Endometrium (tissue), 2 donors: ENCODE data around the gene NCKAP5.

Experiments used
- FAIRE-seq: peaks from 2 replicates; lab custom pipeline; 2012; peaks lifted over from hg19 to GRCh38; lab: Jason Lieb, UNC
- donor health status: control.
- donor health status: control.

The NCKAP5 gene

DNA sequence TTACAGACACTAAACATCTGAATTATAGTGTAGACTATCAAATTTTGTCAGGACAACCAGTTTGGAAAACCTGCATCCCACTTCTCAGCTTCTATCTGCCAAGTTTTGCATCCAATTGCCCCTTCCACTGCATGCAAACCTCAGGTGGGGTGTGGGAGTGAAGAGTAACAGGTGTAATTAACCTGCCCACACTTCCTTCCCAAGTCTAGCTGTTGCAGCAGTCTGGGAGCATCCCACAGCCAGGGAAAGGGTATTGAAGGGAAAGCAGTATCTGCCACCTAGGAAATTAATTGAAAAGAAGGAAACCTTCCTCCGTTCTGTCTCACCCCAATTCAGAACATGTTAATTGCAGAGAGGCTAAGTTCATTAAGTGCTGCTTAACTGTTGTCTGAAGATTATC, 189.9 kb downstream of the NCKAP5 start:
- FAIRE-seq: no peak

DNA sequence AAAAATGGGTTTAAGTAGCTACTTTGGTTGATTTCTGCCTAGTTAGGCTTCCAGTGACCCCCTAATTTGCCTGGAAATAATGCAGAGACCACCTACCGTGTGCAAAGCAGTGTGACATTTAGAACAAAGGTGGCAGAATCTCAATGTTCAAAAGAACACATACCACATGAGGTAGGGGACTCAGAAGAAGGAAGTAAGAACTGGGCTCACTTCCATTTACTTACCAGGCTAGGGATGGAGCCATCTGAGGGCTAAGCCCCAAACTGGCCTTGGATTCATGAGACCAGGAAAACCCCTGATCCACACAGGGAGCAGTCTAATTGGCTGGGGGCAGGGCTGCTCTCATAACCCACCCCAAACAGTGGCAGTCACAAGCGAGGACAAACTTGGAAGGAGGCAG, 190.7 kb downstream of the NCKAP5 start:
- FAIRE-seq: no peak

DNA sequence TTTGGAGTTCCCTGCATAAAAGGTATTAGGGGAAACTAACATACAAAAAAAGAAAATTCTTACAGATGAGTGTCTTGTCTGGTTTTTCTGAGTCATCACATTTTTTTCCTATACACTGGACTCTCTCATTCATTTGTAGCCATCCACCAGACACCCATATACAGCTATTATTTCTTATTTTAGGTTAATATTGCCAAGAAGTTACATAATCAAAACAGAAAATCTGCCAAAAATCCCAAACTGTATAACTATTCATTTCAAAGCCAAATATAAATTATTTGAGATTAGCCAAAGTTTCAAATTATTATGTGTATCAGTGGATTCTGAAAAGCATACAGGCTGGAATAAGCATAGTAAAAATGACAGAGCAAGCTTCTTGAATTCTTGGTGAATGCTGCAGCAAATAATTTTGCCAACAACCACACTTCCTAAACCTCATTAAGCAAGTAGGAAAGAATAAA, 191.2 kb downstream of the NCKAP5 start:
- no peak for FAIRE-seq

DNA sequence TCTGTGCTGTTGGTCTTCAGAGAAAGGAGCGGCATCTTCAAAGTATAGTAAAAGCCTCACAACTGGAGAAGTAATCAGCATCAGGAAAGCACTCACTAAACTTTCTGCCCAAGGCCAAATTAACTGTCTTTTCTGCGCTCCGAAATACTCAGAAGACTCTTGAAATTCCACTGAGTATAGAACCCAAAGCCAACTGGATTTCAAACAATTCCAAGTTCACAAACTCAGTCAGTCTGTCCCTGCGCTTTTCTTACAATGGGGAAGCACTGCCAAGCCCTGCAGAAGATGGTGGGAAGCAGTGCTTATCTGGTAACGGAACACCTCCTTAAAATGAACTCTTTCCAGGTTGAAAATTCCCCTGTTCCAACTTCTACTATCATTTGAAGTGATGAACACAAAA, 193.5 kb downstream of the NCKAP5 start:
- FAIRE-seq: no peak

DNA sequence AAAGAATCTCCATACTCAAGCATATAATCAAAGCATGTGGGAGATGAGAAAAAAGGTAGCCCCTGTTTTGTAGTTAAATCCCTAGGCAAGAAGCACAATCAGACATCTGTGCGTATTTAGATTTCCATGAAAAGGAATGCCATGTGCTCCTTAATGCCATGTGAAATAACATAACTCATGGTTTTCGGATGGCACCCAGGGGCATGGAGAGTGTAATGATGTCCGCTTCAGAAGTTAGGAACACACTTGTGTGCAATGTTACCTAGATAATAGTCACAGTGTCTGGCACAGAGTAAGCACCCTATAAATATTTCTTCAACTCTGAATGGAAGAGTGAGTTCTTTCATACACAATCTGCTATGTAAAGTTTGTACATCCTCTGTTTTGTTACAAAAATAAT, 197.0 kb downstream of the NCKAP5 start:
- FAIRE-seq: no peak

DNA sequence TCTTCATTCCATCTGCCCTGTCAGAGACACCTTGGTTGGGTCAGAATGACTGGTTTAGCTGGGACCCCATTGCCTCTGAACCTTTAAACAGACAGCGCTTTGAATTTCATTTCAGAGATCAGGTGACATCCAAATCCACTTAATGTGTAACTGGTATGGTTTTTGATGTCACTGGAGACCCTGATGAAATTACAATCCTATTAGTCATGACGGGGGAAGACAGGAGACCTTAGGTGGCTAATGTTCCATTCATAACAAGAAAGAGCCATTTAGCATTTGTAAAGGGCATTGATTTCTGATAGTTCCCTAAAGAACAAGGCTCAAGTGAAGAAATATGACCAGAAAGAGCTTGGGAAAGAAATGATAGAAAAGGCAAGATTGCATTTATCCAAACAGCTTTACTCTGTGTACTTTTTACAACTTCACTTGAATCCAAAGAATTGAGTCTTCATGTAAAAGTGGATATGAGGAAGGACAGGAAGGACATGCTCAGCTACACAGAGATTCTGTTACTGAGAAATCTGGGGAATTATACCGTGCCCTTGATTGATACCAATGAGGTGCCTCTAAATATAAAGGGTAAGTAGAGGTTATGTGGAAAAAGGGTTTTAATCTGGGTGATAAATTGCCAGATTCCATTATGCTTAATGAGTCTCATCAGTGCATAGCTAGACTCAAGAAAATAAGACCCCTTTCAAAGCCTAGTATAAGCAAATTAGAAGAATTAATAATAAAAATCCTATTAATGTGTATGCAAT, 198.2 kb downstream of the NCKAP5 start:
- FAIRE-seq: no peak

DNA sequence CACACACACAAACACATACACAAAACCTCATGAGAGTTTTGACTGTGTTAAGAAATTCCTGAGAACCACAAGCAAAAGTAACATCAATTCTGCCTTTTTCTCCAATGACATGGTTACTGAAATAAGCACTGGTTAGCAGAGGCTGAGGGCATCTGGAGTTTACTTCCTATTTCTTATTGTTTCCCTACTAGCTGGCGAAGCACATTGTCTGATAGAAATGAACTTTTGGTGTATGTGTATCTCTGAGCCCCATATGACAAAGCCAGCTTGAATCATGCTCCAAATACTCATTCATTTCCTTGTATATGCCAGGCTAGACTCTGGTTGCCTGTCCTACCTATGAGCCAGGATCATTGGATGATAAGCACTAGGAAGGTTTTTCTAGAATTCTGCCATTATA, 203.1 kb downstream of the NCKAP5 start:
- no peak for FAIRE-seq

DNA sequence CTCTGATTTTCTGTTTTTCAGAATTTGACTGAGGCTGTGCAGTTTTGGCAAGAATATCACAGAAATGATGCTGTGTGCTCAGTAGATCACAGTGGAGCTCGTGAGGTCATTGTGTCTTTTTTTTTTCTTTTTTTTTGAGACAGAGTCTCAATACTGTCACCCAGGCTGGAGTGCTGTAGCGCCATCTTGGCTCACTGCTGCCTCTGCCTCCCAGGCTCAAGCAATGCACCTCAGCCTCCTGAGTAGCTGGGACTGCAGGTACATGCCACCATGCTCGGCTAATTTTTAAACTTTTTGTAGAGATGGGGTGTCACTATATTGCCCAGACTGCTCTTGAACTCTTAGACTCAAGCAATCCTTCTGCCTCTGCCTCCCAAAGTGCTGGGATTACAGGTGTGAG, 203.6 kb downstream of the NCKAP5 start:
- no peak for FAIRE-seq

DNA sequence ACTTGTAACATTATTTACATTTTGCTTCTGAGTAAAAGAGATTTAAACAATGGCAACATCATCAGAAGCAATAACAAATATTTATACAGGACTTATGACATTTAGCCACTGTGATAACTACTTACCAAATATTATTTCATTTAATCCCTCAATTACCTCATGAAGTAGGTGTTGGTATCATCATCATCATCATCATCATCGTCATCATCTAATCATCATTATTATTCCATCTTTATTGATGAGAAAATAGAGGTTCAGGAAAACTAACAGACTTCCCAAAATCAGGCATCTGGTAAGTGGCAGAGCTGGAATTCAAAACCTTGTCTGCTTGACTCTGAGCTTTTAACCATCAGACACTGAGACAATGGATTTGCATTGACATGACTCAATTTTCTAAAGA, 204.4 kb downstream of the NCKAP5 start:
- FAIRE-seq: no peak

DNA sequence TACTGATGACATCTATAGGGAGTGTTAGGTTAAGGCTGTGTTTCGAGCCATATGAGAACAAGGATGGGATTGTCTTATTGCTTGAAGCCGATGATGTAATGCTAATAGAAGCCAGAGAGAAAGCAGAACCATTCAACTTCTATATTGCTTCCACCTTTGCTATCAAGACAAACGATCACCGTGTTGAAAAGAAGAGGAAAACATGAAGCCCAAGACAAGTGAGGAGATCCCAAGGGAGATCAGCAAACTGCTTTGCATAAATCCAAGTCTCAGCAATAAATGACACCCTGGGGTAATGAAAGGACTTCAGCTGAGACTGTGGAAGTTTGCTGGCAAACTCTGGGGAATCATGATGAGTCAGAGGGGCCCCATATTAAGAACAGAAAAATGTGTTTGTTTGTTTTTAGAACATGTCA, 206.2 kb downstream of the NCKAP5 start:
- no peak for FAIRE-seq

DNA sequence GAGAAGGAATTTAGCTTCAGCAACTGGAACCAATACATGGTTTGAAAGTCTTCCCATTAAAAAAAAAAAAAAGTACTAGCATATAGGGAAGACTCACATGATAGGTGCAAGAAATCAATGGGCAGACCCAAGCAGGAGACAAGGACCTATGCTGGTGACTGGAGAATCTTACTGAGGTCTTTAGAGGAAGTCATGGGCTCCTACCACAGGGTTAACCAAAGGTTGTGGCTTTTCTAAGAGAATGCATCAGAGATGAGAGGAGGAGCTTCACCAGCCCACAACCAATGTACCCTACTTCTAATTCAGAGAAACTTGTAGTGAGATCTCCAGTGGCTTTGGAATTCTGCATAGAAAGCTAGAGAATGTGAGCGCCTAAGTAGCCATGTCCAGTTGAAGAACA, 207.4 kb downstream of the NCKAP5 start:
- no peak for FAIRE-seq

DNA sequence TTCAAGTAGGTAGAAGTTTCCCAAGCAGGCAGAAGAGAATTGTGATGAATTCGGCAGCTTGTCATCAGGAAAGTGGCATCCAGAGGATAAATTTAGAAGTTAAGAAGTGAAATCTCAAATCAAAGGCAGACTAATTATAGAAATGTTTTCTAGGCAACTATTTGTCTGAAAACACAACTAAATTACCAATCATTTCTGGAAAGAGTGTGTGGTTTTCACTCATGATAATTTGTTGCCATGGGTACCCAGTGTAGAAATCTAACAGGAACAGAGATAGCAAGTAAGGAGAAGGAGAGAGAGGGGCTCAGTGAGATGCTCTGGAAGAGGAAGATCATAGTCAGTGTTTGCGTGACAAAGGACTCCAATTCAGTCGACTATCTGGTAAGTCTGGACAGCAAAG, 208.1 kb downstream of the NCKAP5 start:
- no peak for FAIRE-seq

DNA sequence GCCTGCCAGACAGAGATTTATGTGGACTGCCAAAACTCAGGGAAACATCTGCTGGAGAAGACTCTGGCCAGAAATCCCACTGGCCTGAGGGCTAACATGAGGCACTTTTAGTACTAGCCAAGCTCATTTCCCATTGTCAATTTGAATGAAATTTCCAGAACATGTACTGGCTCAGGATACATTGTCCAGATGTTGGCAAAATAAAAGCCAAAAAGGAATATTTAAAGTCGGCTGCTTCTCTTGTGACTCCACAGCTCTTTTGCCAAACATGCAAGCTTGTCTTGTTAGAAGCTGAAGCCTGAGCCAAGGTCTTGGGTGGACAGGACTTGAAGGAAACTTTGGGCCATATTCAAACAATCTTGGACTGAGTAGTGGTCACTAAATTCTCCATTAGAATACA, 215.5 kb downstream of the NCKAP5 start:
- FAIRE-seq: no peak

DNA sequence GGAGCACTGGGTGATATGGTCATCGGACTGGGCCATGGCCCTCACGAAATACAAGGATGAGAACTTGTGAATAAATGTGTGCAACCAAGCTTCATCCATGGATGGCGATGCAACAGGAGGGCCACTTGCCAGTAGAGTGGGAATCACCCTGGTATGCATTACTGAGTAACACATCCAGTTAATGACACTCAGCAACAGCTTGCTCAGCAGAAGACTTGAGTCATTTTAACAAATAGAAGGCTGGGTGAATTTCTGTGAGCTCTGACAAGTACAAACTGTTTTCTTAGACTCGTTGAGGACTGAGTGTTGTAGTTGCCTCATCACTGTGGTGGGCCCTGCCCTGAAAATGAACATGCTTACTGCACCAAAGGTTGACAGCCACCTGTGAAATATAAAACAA, 221.6 kb downstream of the NCKAP5 start:
- no peak for FAIRE-seq

DNA sequence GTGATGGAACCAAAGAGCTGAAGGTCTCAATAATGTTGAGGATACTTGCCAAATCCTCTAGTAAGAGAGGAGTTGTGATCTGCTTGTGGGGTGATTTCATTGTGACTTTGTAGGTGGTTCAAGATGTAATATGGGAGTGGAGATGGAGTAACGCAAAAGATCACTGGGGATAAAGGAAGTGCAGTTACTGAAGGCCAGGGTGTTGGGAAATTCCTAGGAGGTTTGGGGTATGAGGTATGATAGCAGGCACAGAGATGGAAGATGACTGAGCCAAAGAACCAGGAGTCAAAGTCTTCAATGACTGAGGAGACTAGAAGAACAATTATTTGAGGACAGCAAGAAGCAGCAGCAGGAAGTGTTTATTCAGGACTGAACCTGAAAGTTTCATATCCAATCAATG, 222.6 kb downstream of the NCKAP5 start:
- FAIRE-seq: no peak

DNA sequence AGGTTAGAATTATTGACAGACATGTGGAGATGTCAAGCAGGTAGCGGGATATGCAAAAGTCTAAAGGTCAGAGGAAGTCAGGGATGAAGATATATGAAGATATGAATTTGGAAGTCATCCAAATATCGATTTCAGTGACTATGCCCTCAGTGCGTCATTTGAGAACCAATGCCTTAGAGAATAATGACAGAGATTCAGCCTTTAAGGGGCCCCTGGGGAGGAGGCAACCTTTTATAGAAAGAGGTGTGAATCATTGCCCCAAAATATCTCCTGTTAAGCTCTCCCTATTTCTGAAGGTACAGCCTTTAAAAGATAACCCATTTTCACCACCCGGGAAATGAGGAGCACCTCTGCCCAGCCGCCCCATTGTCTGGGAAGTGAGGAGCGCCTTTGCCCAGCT, 223.4 kb downstream of the NCKAP5 start:
- no peak for FAIRE-seq

DNA sequence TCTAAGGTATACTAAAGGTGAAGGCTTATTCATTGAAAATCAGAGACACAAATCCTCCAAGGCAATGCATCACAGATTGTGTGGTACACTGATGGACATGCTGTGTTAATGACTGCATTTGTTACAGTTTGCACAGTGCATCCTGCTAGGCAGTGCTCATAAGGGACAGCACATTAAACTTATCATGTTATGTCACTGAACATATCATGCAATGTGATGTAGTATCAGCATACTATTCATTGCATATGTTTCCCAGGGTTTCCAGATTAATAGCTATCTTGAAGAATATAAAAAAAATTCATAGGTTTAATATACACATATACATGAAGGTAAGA, 225.3 kb downstream of the NCKAP5 start:
- no peak for FAIRE-seq

DNA sequence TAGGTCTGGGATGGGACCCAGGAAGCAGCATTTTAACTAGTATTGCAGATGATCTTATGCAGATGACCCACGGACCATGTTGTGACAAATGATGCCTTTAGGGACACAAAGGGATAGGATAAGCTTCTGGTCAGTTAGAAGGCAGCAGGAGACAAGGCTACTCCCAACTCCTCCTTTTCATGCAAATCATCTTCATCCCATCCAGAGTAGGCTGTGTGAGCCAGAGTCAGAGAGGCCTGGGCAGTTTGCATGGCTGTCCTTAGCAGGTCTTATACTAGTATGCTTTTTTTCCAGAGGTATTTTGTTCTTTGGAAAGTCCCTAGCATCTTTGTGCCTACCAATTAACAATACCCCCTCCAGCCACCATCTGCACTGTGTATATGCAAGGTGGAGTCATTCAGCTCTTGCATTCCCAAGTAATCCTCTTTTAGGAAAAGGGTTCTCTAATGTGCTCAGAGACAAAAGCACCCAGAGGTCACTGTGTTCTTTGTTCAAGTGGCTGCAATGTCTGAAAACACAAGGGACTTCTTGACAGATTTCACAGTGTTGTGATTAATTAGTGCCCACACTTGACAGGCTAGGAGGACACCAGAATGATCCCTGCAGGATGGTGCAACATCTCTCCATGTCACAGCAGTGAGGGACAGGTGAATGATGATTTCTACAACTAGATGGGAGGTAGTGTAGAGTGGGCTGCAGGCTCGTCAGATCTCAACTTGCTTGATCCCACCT, 225.8 kb downstream of the NCKAP5 start:
- no peak for FAIRE-seq

DNA sequence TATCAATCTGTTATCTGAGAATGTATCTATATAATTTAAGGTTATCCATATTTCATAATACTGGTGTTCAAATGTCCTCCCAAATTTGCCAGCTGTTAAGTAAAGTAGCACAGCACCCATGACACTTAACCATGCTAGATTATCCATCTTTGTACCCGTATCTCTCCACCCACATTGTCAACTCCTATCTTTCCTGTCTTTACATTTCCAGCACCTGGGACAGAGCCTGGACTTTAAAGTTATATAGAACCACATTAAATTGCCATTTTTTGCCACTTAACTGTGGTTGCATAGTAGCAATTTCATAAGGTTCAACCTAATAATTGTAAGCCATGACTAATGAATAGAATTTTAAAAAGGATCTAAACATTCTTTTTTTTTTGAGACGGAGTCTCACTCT, 226.7 kb downstream of the NCKAP5 start:
- no peak for FAIRE-seq

DNA sequence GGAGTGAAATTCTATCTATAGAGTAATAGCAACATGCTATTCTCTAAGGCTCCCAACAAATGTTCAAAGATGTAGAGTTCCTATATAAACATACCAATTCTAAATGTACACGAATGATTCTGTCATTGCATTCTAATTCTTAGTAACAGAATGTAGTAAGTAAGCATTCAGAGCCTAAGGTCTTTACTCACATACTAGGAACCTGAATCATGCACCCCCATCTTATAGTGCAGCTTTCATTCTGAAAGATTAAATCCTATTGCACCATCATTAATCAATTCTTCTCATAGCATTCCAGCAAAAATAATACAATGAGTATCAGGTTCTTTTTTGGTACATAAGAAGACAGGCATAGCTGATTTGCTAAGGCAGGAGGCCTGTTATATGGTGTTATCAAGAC, 230.0 kb downstream of the NCKAP5 start:
- FAIRE-seq: no peak

DNA sequence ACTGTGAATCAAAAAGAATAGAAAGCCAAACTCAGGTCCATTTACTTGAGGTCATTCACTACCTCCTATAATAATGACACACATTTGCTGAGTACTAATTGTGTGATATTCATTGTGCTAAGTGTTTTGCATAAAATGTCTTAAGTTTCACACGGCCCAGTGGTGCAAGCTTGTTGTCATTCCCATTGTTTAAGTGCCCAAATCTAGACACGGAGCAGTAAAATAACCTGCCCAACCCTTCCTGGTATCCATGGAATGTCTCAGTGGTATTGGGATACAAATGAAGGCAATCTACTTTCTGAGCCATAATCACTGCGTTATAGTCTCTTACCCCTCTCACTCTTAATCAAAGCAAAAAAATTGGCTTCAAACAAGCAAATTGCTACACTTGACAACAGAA, 233.3 kb downstream of the NCKAP5 start:
- FAIRE-seq: no peak

DNA sequence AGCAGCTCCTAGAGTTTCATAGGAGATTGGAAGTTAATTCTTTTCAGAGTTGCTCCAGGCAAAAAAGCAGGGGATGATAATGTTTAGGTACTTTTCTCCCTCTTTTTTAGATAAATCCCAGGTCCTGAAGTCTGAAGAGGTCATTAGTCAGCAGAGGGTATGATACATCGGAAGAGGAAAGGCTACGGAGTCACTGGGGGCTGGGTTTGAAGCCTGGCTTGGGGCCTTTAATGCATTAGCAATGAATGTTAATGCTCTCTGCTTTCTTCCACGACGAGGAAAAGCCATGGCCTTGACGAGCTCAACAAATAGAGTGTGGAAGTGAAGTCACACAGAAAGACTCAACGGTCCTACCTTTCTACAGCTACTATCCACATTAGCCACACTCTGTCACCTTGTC, 235.1 kb downstream of the NCKAP5 start:
- no peak for FAIRE-seq

DNA sequence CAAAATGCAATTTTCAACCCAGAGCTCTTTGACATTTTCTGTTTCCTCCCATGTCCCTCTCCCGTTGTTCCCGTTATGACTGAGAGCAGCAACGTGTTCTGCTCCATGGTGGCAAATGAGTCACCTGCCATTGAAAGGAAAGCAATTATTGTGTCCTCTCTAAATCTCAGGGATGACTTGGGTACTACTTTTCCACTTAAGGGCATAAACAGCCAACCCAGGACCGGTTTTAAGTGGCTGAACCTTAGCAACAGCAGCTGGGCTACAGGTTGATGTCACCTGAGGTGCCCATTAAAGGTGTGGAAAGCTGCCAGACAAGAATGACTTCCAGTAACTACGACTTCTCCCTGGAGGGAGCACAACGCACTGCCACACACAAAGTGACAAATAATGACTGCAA, 236.8 kb downstream of the NCKAP5 start:
- no peak for FAIRE-seq
